Neuronal stem cell (in vitro differentiated cells): ENCODE data around the gene DAB2.

ENCODE experiments used
- DNase-seq: peaks from one replicate; pipeline ENCODE4 v3.0.0-alpha.2; 2013; ENCODE audit warnings: low spot score
- H2AFZ ChIP-seq: one replicate; pipeline ENCODE4 v1.6.1; 2013; ENCODE audit warnings: mild to moderate bottlenecking, low read length, inconsistent platforms
- H2AK5ac ChIP-seq: 2 replicates; pipeline ENCODE4 v1.6.1; 2013; ENCODE audit warnings: low read depth, mild to moderate bottlenecking, inconsistent platforms, low read length, moderate library complexity, mixed read lengths
- H2BK120ac ChIP-seq: 2 replicates; pipeline ENCODE4 v1.6.1; 2013; ENCODE audit warnings: low read depth, mild to moderate bottlenecking, inconsistent platforms, low read length, moderate library complexity, mixed read lengths
- H2BK12ac ChIP-seq: one replicate; pipeline ENCODE4 v1.6.1; 2013; ENCODE audit warnings: low read length, inconsistent platforms
- H2BK15ac ChIP-seq: 2 replicates; pipeline ENCODE4 v1.6.1; 2013; ENCODE audit warnings: mild to moderate bottlenecking, low read length, inconsistent platforms, mixed read lengths
- H2BK5ac ChIP-seq: one replicate; pipeline ENCODE4 v1.6.1; 2013; ENCODE audit warnings: inconsistent platforms, mild to moderate bottlenecking, low read length, moderate library complexity
- H3K14ac ChIP-seq: one replicate; pipeline ENCODE4 v1.6.1; 2013; ENCODE audit warnings: low read length, inconsistent platforms
- H3K18ac ChIP-seq: 2 replicates; pipeline ENCODE4 v1.6.1; 2013; ENCODE audit warnings: low read length, inconsistent platforms
- H3K23ac ChIP-seq: 2 replicates; pipeline ENCODE4 v1.6.1; 2013; ENCODE audit warnings: low read depth, mild to moderate bottlenecking, mixed read lengths, low read length, inconsistent platforms; ENCODE audit not compliant: poor library complexity
- H3K27ac ChIP-seq: replicated peaks from 3 replicates; pipeline ENCODE4 v1.5.1; 2013; ENCODE audit warnings: low read length, inconsistent platforms
- H3K27me3 ChIP-seq, 3 experiments: 2 replicates each; pipeline ENCODE4 v1.6.1; 2013; ENCODE audit warnings: low read length in 3 of 3, mild to moderate bottlenecking in 2 of 3, inconsistent platforms in 1 of 3, low read depth in 1 of 3, mixed read lengths in 1 of 3, moderate library complexity in 1 of 3; ENCODE audit not compliant: control insufficient read depth in 3 of 3, insufficient read depth in 3 of 3
- H3K36me3 ChIP-seq, 2 donors: replicated peaks in 1 of 2; 2 replicates each; pipeline ENCODE4 v1.6.1; 2013; ENCODE audit warnings: low read length in 2 of 2; ENCODE audit not compliant: control insufficient read depth in 2 of 2, insufficient read depth in 2 of 2
- H3K4ac ChIP-seq: 2 replicates; pipeline ENCODE4 v1.6.1; 2013; ENCODE audit warnings: inconsistent platforms, mild to moderate bottlenecking, low read length, moderate library complexity
- H3K4me1 ChIP-seq, 2 donors: 1 replicate in 1 of 2; 2 replicates in 1 of 2; pipeline ENCODE4 v1.6.1; 2013; ENCODE audit warnings: low read length in 2 of 2, low read depth in 1 of 2; ENCODE audit not compliant: control insufficient read depth in 2 of 2, insufficient read depth in 1 of 2
- H3K4me2 ChIP-seq: one replicate; pipeline ENCODE4 v1.6.1; 2013; ENCODE audit warnings: mild to moderate bottlenecking, low read length, inconsistent platforms; ENCODE audit not compliant: insufficient read depth, poor library complexity, severe bottlenecking
- H3K4me3 ChIP-seq, 2 donors: 2 replicates each; pipeline ENCODE4 v1.5.1; 2013; ENCODE audit warnings: low read length in 2 of 2, mild to moderate bottlenecking in 2 of 2, inconsistent platforms in 1 of 2, moderate library complexity in 1 of 2
- H3K79me1 ChIP-seq: one replicate; pipeline ENCODE4 v1.6.1; 2013; ENCODE audit warnings: low read depth, mild to moderate bottlenecking, inconsistent platforms, low read length, moderate library complexity
- H3K9ac ChIP-seq: one replicate; pipeline ENCODE4 v1.6.1; 2013; ENCODE audit warnings: mild to moderate bottlenecking, low read depth, low read length, inconsistent platforms; ENCODE audit not compliant: poor library complexity
- H3K9me3 ChIP-seq, 2 donors: replicated peaks in 1 of 2; 2 replicates each; pipeline versions ENCODE3 to v1.6.1; 2013; ENCODE audit warnings: low read length in 2 of 2, mild to moderate bottlenecking in 2 of 2, inconsistent platforms in 1 of 2, low read depth in 1 of 2, mixed read lengths in 1 of 2, moderate library complexity in 1 of 2; ENCODE audit not compliant: control insufficient read depth in 2 of 2, insufficient read depth in 1 of 2
- H4K8ac ChIP-seq: one replicate; pipeline ENCODE4 v1.6.1; 2013; ENCODE audit warnings: low read depth, mild to moderate bottlenecking, inconsistent platforms, low read length, moderate library complexity
- H4K91ac ChIP-seq: one replicate; pipeline ENCODE4 v1.6.1; 2013; ENCODE audit warnings: low read length, low read depth, mild to moderate bottlenecking, inconsistent platforms; ENCODE audit not compliant: poor library complexity
- WGBS, 2 donors: extraction: QIAGEN DNeasy Blood & Tissue Kit; methylation state at CpG; one replicate each; pipeline ENCODE4 v1.1.7; 2013; ENCODE audit warnings: missing lambda C conversion rate in 2 of 2, mixed read lengths in 1 of 2; ENCODE audit not compliant: insufficient read length in 2 of 2, insufficient replicate concordance in 1 of 2; ENCODE audit errors: extremely low coverage in 2 of 2; 5-methylcytosine and 5-hydroxymethylcytosine counted together

The DAB2 gene

DNA sequence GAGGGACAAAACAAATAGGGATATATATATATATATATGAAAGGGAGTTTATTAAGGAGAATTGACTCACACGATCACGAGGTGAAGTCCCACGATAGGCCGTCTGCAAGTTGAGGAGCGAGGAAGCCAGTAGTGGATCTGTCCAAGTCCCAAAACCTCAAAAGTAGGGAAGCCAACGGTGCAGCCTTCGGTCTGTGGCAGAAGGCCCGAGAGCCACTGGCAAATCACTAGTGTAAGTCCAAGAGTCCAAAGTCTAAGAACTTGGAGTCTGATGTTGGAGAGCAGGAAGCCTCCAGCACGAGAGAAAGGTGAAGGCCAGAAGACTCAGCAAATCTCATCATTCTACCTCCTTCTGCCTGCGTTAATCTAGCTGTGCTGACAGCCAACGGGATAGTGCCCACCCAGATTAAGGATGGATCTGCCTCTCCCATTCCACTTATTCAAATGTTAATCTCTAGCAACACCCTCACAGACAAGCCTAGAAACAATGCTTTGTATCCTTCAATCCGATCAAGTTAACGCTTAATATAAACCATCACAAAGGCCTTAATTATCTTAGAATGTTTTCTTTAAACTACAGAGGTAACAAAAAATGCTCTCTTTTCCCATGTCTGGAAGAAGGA is 23.8 kb upstream of the DAB2 start:
- Histone ChIP-seq H3K4ac (no peak overlapping the region), H4K8ac (no peak overlapping the region), H3K27ac (no peak overlapping the region), H2BK5ac (no peak overlapping the region), H4K91ac (no peak overlapping the region), H3K9me3 (no peaks in the 10 kb centered on the region), H2AFZ (no peak overlapping the region), H3K27me3 (no peaks in the 10 kb centered on the region), H3K18ac (no peak overlapping the region), H2AK5ac (no peak overlapping the region), H3K9ac (no peak overlapping the region), H3K36me3 (no peaks in the 10 kb centered on the region), H3K4me2 (no peak overlapping the region), H2BK120ac (no peak overlapping the region), H2BK15ac (no peak overlapping the region), H2BK12ac (no peak overlapping the region), H3K14ac (no peak overlapping the region), H3K79me1 (no peaks in the 10 kb centered on the region), H3K4me1 (no peaks in the 10 kb centered on the region), H3K23ac (no peak overlapping the region), H3K4me3 (no peak overlapping the region)
- DNase-seq, result no peak
- WGBS, 2 donors, result no CpG with 5 or more reads among the region's 13 CpGs

DNA sequence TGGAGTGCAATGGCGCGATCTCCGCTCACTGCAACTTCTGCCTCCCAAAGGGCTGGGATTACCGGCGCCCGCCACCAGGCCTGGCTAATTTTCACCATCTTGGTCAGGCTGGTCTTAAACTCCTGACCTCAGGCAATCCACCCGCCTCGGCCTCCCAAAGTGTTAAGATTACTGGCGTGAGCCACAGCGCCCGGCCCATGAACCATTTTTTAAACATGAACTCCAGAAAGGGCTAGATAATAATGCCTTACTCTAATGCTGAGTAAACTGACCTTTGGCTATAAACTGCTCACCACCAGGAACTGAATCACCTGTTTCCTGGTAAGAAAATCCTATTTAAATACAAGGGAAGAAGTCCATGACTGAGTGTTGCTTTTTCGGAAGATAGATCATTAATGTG is 23.2 kb upstream of the DAB2 start:
- Histone ChIP-seq H2AK5ac (no peak overlapping the region), H4K91ac (no peak overlapping the region), H2BK120ac (no peak overlapping the region), H3K14ac (no peak overlapping the region), H3K9me3 (no peaks in the 10 kb centered on the region), H2BK12ac (no peak overlapping the region), H3K4me1 (no peaks in the 10 kb centered on the region), H2BK15ac (no peak overlapping the region), H3K23ac (no peak overlapping the region), H3K4me3 (no peak overlapping the region), H3K27ac (no peak overlapping the region), H4K8ac (no peak overlapping the region), H3K36me3 (no peaks in the 10 kb centered on the region), H2BK5ac (no peak overlapping the region), H3K18ac (no peak overlapping the region), H3K4me2 (no peak overlapping the region), H3K27me3 (no peaks in the 10 kb centered on the region), H3K9ac (no peak overlapping the region), H2AFZ (no peak overlapping the region), H3K4ac (no peak overlapping the region), H3K79me1 (no peaks in the 10 kb centered on the region)
- no CpG with 5 or more reads among the region's 12 CpGs for WGBS, 2 donors
- DNase-seq, result no peak

DNA sequence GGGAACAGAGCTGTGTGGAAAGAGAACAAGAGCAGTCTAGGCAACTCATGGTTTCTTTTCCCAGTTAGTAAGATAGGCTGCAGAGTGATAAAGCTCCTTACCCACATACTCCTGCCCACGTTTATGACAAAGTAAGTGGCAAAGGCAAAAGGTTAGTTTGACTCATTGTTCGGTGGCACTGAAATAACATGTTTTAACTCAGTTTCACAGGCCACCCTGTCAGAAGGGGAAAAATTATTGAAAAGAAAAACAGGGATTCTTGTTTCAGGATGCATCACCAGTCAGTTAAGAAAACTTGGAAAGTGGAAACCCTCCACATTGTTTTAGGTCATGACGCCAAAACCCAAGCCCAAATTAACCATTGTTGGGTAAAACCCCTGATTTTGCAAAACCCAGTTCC is 22.3 kb upstream of the DAB2 start:
- H2BK120ac ChIP-seq, result no peak overlapping the region
- no CpG with 5 or more reads among the region's 3 CpGs for WGBS, 2 donors
- no peak overlapping the region for H3K27ac ChIP-seq

DNA sequence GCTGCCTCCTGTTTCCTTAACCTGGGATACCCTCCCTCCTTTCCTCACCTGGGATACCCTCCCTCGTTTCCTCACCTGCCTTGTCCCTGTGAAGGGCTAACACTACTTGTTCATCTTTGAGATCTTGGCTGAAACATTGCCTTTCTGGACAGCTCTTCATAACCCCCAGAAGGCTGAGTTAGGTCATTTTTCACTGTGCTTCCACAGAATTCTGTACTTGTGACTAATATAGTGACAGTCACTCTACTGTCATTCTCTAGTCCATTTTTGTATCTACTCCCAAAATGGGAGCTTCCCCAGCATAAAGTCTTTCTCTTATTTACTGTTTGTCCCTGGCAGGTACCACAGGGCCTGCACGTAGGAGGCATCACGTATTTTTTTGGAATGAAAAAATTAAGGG is 21.5 kb upstream of the DAB2 start:
- Histone ChIP-seq H3K9ac (no peak overlapping the region), H2BK5ac (no peak overlapping the region), H3K4me1 (no peaks in the 10 kb centered on the region), H3K4ac (no peak overlapping the region), H3K18ac (no peak overlapping the region), H4K91ac (no peak overlapping the region), H3K36me3 (no peaks in the 10 kb centered on the region), H2BK12ac (no peak overlapping the region), H3K27me3 (no peaks in the 10 kb centered on the region), H2BK15ac (no peak overlapping the region), H3K4me3 (no peak overlapping the region), H3K14ac (no peak overlapping the region), H3K9me3 (no peaks in the 10 kb centered on the region), H3K27ac (no peak overlapping the region), H3K4me2 (no peak overlapping the region), H2BK120ac (no peak overlapping the region), H3K23ac (no peak overlapping the region), H4K8ac (no peak overlapping the region), H2AK5ac (no peak overlapping the region), H2AFZ (no peak overlapping the region), H3K79me1 (no peaks in the 10 kb centered on the region)
- DNase-seq, result no peak
- no CpG with 5 or more reads among the region's 3 CpGs for WGBS, 2 donors

More for the DNA sequence above, 22.3 kb upstream of the DAB2 start:
- H4K91ac ChIP-seq, result no peak overlapping the region
- H3K4me1 ChIP-seq, result no peaks in the 10 kb centered on the region
- no peak overlapping the region for H3K4me3 ChIP-seq
- no peak overlapping the region for H2AK5ac ChIP-seq
- H2AFZ ChIP-seq, result no peak overlapping the region
- H3K18ac ChIP-seq, result no peak overlapping the region
- DNase-seq, result no peak
- no peak overlapping the region for H3K4me2 ChIP-seq
- H4K8ac ChIP-seq, result no peak overlapping the region
- no peak overlapping the region for H3K23ac ChIP-seq
- no peak overlapping the region for H2BK15ac ChIP-seq
- no peaks in the 10 kb centered on the region for H3K27me3 ChIP-seq
- H3K79me1 ChIP-seq, result no peaks in the 10 kb centered on the region
- no peak overlapping the region for H3K14ac ChIP-seq
- no peak overlapping the region for H3K9ac ChIP-seq
- no peak overlapping the region for H3K4ac ChIP-seq
- H2BK5ac ChIP-seq, result no peak overlapping the region
- H3K36me3 ChIP-seq, result no peaks in the 10 kb centered on the region
- no peaks in the 10 kb centered on the region for H3K9me3 ChIP-seq
- H2BK12ac ChIP-seq, result no peak overlapping the region
